ENCODE measurements around the gene PLEKHO1.

DNA sequence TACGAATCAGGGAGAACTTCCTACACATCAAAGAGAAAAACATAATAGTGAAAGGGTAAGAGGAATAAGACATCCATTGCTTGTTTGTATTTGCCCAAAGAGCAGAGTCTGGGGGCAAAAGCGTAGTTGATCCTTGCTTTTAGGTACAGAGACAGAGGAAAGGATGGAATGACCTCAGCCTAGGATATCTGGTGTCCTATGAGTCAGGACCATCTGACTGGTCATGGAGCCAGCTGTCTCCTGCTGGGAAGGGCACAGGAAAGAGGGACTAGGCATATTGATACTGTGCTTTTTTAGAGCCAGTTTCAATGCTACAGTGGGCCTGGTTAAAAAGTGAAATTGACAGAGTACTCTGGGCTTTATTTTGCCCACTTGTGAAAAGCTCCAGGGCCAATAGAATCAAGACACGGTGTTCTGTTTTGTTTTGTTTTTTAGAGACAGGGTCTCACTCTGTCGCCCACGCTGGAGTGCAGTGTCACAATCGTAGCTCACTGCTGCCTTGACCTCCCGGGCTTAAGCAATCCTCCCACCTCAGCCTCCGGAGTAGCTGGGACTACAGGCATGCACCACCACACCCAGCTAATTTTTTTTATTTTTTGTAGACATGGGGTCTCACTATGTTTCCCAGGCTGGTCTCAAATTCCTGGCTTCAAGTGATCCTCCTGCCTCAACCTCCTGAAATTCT lies 3.2 kb downstream of the PLEKHO1 start:
- TF ChIP-seq EP300 (IDR thresholded peaks at IDR 0.05) = peak in 1 of 4 donors; percentile 56
- TF ChIP-seq POLR2A (IDR thresholded peaks at IDR 0.05) = no peak
- TF ChIP-seq, protein P1, sequence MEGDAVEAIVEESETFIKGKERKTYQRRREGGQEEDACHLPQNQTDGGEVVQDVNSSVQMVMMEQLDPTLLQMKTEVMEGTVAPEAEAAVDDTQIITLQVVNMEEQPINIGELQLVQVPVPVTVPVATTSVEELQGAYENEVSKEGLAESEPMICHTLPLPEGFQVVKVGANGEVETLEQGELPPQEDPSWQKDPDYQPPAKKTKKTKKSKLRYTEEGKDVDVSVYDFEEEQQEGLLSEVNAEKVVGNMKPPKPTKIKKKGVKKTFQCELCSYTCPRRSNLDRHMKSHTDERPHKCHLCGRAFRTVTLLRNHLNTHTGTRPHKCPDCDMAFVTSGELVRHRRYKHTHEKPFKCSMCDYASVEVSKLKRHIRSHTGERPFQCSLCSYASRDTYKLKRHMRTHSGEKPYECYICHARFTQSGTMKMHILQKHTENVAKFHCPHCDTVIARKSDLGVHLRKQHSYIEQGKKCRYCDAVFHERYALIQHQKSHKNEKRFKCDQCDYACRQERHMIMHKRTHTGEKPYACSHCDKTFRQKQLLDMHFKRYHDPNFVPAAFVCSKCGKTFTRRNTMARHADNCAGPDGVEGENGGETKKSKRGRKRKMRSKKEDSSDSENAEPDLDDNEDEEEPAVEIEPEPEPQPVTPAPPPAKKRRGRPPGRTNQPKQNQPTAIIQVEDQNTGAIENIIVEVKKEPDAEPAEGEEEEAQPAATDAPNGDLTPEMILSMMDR (IDR thresholded peaks at IDR 0.05) = no peak
- TF ChIP-seq POLR2AphosphoS5 (IDR thresholded peaks at IDR 0.05) = peak; percentile 23 to 78 (median 38)
